Stimulated activated CD8-positive, alpha-beta memory T cell treated with anti-CD3 and anti-CD28 coated beads, Interleukin-15, amount 100 ng/mL, for 24 hours (primary cell): ENCODE data around the gene ZNF175.

Experiments
- DNase-seq: peaks from one replicate; pipeline ENCODE4 v3.0.0-alpha.2; 2020; ENCODE audit warnings: low read depth

Gene ZNF175

DNA sequence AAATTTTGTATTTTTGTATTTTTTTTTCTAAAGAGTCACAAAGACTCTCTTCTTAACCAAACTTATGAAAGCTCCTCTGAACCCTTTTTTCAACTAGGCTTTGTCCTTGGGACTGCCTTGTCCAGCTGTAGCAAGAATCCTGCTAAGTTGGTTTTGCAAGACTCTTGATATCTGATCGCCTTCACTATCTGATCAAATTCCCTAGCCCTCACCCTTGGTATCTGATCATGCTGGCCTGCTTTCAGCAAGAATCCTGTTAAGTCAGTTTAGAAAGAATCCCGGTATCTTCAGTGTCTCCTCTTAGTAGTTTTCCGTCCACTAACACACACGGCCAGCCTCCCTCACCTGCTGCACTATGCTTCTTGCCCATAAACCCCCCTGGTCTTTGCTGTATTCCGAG is 61.0 kb downstream of the ZNF175 start:
- no peak for DNase-seq

DNA sequence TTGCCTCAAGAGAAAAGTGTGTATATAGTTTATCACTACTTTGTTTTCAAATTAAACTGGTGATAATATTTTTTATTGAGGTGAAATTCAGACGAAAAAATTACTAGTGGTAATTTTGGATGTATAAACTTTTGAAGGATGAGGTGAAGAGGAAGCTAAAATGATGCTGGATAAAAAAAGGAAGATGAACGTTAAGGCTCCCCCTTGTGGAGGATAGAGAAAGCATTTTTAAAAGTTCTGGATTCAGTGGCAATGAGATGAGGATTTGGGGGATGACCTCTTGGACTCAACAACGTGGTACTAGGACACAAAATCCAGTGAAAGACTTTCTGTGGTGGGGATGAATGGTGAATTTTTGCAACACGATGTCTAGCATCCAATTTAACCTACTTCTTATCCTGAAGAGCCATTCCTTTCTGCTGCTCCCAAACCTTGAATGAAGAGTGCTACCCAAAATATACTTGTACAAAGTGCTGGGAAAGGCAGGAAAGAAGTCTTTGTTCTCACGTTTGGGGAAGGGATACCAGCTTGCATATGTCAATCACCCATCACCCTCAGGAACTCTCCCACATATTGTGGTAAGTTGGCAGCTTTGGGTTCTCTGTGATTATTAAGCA is 66.4 kb downstream of the ZNF175 start:
- DNase-seq: no peak

DNA sequence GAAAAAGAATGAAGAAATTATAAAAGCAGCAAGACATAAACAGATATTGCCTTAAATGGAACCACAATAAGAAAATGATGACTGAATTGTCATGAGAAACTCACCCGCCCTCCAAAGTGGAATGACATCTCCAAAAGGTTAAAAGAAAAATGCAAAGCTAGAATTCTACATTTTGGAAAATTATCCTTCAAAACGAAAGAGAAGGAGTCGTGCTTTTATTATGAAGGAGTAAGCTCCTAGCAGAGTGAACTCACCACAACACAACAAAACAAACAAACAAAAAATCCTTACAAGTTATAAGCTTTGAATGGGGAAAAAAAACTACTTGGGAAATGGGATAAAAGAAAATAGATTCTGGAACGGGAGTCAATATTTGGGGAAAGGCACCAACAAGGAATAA is 68.8 kb downstream of the ZNF175 start:
- no peak for DNase-seq

DNA sequence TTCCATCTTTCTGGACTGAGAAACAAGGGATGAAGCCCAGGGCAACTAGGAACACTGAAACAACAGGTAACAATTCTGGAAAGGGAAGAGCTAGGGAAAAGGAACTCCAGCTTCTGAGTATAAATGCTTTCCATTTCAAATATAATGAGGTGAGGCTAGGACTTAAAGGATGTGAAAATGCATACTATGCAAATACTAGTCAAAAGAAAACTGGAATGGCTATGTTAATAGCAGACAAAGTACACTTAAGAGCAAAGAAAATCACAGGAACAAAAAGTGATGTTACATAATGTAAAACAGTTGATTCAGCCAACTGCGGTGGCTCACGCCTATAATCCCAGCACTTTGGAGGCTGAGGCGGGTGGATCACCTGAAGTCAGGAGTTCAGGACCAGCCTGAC is 69.3 kb downstream of the ZNF175 start:
- no peak for DNase-seq

DNA sequence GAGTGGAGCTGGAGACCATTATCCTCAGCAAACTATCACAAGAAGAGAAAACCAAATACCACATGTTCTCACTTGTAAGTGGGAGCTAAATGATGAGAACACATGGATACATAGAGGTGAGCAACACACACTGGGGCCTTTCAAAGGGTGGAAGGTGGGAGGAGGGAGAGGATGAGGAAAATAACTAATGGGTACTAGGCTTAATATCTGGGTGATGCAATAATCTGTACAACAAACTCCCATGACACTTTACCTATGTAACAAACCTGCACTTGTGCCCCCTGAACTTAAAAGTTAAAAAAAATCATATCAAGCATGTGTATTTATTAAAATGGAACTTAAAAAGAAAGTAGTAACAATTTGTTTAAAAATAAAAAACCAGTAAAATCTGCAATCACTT is 70.6 kb downstream of the ZNF175 start:
- no peak for DNase-seq
